ENCODE measurements around the gene AQP1.

The AQP1 gene

DNA sequence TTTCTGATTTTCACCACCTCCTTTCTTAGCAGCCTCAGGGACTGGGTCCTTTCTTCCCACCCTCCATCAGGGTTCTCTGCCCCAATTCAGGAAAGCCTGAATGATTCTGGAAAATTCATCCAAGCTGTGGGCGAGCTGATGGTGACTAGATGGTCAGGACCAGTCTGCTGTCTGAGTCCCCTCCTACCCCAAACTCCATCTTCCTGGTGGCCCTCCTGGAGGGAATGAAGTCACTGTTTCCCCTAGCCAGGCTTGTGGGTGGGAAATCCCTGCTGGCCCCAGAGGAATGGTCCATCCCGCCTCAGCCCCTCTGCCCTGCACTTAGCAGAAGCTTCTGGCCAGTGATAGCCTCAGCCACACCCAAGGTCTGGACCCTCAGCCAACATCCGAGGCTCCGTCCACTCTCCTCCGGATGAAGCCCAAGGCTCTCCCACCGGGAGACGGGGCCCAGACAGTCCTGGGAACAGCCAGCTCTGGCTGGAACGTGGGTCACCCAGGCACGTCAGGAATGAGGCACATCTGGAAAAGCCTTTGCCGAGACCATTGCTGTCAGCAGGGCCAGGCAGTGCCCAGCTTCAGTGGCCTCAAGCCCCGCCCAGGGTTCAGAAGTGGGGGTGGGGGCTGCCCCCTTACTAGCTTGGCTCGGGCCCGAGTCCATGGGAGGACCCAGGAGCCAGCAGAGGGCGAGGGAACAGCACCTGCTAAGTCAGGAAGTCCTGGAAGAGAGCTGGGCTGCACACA lies 4.0 kb upstream of the AQP1 start:
- DNase-seq: no peak

DNA sequence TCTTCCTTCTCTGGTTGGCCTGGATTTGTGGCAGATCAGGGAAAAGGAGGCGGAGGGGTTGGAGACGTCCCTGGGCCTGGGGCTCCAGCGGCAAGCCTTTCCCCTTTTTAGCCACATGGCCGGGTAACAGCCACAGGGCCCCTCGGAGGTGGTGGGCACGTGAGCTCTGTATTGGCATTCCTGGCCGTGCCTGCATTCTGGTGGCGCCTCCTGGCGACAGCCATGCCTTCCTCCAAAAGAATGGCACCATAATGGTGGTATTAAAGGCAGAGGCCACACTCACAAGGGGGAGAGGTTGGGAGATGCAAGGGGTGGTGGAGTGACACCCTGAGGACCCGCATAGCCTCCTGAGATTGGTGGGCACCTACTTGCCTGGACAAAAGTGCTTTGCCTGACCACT lies 3.0 kb upstream of the AQP1 start:
- no peak for DNase-seq

DNA sequence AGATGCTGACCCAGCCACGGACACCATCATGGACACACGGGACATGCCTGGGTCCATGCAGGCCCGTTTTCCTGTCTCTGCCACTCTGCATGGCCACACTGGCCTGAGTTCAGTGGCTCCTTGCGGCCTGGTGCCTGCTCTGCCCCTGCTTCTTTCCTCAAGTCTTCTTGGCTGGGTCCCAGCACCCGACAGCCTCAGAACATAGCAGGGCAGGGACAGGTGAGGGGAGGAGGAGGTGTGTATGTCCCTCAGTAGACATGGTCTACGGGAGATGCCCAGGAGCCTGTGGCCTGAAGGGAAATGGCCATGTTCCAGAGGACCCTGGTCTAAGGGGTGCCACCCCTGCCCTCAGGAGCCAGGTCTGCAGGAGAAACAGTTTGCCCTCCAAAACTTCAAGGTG lies 2.2 kb upstream of the AQP1 start:
- no peak for DNase-seq

DNA sequence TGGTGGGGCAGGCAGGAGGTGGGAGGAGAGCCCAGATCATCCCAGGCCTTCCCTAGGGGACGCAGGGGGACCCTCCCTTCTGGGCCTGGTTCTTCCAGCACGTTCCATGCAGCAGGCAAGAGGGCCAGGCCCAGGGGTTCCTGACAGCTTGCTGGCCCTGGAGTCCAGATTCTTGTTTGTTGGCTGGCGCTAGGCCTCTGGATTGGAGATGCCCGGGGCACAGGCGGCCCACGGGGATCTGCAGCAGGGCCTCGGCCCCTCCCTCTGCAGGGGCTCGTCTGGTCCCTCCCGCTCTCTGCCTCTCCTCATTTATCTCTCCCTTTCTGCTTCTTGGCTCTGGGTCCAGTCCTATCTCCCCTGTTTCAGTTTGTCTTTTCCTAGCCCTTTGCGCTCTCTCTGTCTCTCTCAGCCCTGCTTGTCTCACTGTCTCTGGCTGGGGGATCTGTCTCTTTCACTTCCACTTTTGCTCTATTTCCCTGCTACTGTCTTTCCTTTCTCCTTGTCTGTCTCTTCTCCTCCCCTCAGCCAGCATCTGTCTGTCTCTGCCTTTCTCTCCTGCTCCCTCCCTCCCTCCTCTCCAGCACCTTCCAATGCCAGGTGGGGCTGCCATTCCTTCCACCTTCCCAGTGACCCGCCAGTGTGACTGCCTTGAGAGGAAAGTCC lies 1.1 kb upstream of the AQP1 start:
- DNase-seq: no peak

DNA sequence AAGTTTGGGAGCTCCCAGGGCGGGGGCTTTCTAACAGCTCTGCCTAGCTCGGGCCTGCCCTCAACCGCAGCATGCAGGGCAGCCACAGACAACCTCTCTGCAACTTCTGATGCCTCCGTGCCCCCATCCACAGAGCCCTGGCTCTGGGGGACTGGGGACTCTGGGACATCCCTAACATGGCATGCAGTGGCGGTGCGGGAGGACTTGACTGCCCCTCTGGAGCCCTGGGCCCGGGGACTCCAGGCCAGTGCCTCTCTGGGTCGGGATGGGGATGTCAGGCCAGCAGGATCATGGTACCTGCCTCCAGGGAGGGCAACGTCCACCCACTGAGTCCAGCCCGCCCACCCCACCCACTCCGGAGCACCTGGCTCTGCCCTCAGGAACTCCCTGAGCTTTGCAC lies 520 bp upstream of the AQP1 start:
- DNase-seq: no peak

DNA sequence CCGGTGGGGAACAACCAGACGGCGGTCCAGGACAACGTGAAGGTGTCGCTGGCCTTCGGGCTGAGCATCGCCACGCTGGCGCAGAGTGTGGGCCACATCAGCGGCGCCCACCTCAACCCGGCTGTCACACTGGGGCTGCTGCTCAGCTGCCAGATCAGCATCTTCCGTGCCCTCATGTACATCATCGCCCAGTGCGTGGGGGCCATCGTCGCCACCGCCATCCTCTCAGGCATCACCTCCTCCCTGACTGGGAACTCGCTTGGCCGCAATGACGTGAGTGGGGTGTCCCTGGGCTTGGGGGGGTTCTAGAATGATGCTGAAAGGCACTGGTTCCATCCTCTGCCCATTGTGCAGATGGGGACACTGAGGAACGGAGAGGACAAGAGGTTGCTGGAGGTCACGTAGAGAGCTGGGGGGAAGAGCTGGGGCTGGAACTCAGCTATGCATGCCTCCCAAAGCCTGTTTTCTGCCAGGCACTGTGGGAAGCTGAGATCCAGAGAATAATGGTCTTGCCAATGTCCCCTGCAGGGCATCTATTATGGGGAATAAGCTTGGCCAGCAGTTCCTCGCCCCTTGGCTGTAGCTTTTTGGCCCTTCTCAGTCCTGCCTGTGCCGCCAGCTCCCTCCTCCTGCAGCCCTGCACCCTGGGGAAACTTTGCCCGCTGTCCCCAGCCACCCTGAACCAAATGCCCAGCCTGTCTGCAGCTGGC lies 523 bp downstream of the AQP1 start:
- DNase-seq: no peak

DNA sequence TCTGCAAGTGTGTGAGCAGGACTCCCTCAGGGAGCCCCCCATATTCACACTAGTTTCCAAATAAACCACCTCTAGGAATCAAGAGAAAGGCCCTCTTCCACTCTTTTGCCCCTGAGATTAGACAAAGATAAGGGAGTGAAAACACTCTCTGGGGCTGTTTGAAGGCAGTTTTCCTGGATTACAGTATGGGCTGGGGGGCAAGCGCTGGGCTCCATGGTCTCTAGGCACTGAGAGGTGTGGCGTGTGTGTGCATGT lies 1.0 kb downstream of the AQP1 start:
- DNase-seq: no peak

DNA sequence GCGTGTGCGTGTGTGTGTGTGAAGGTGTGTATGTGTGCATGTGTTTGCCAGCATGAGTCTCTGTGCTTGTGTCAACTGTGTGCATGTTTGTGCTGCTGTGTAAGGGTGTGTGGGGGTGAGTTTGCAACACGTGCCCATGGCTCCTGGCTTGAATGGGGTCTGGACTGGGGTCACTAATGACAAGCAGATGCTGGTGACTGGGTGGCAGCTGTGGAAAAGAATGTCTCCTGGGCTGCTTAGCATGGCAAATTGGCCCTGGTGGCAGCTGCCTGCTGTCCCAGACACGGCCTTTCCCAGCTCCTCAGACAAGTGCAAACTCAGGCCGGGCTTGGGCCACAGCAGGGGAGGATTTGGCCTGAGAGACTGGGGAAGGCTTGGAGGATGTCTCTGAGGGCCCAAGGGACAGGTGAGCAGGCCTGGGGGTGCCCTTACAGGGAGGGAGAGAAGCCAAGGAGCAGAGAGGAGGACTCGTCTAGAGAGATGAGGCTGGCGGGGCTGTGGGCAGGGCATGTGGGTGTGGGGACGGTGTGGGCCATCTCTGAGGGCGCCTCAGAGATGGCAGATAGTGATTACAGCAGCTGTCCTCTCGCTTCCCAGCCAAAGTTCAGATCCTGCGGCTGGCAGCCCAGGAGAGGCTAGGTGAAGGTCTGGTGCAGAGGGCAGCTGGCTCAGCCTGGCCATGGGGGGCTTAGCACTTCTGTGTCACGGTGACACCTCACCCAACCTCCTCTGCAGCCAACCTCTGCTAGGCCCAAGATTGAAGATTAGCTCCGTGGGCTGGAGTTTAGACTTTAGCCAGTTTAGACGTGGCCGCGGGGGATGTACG lies 1.5 kb downstream of the AQP1 start:
- no peak for DNase-seq

DNA sequence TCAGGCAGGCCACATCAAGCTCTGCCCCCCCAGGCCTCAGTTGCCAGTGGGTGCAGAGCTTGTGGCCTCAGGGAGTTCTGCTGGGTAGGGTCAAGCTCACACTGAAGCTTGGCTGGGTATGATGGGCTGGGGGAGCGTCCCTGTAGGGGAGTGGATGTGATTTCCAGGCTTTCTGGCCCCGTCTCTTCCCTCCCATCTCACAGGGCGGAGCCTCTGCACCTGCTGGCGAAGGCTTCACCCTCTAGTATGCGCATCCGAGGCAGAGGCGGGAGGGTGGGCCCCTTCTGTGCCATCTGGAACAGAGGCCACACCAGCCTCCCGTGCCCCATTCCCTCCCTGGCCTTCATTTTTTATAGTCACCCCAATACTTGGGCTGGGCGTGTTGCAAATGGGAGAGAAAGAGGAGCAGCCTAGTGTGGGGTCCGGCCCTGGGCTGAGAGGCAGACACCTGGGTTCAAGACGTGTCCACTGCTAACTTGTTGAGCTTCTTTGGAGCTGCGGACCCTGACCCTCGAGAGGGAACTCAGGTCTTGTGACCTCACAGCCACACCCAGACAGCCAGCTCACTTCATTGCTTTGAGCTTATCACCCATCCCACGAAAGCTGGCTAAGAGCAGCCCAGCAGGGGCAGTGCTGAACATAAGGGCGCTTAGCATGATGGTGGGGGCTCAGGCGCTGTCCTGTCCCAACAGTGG lies 2.3 kb downstream of the AQP1 start:
- DNase-seq: no peak

DNA sequence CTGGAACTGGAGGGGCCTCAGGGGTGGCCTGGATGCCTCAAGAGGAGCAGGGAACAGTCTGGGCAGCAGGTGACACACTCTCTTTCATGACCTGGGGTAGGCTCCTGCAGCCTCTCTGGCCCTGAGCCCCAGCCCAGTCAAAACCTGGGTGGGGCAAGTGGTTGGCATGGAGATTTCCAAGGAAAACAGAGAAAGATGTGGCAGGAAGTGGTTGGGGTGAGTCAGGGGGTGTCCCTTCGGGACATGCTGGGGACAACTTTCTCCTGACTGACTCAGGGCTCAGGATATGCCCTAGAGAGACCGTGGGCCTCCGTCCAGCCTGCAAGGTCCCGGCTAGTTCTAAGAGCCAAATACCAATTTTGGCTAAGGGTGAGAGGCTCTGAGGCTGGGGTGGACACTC lies 2.9 kb downstream of the AQP1 start:
- no peak for DNase-seq

DNA sequence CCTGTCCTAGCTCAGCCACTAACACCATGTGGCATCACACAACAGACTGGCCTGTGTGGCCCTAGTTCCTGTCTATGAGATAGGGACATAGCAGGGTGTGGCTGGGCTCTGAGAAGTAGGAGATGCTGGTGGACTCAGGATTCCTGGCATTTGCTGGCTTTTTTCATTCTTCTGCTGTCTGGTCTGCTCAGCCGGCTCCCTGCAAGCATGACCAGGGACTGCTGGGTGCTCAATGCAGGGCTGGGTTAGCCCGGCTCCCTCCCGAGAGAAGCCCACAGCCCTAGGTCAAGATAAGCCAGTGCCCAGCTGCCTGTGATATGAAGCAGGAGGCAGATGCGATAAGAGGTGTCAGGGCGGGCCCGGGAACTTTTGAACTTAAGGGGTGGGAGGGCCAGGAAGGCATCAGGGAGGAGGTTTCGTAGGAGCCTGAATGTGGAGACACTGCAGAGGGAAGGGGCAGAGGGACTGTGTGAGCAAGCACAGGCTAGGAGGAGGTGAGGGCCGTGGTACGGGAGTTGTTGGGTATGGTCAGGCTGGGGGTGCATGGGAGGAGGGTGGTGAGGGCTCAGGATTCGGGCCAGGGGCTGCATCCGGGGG lies 3.5 kb downstream of the AQP1 start:
- DNase-seq: no peak

DNA sequence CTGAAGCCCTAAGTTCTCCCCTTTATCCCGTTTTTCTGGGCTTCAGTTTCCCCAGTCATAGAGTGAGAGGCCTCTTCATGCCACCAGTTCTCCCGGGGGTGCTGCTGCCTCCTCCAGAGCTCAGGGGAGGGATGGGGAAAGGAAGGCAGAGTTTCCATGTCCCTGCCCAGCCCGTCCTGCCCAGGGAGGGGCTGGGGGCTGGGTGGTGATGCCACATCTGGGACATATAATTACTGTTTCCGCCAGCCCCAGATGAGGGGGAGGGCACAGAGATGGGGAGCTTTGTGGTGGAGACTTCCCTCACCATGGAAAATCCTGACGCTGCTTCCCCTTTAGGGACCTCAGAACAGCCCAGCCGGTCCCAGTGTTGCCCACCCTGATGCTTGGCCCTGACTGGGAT lies 4.1 kb downstream of the AQP1 start:
- no peak for DNase-seq

DNA sequence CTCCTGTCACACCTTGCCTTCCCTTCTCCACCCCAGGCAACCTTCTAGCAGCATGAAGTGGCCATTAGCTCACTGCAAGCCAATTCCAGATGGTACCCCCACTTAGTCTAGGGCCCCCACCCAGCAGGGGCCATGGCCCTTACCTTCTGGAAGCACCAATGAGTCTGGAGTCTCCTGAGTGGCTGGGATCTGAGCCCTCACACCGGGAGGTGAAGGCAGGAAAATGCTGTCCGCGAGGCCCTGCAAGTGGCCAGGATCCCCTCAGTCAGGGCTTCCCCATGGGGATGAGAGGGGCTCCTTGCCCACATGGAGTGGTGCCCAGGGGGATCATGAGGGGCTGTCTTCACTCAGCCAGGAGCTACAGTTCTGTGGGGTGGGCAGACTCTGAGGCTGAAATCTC lies 4.6 kb downstream of the AQP1 start:
- no peak for DNase-seq

DNA sequence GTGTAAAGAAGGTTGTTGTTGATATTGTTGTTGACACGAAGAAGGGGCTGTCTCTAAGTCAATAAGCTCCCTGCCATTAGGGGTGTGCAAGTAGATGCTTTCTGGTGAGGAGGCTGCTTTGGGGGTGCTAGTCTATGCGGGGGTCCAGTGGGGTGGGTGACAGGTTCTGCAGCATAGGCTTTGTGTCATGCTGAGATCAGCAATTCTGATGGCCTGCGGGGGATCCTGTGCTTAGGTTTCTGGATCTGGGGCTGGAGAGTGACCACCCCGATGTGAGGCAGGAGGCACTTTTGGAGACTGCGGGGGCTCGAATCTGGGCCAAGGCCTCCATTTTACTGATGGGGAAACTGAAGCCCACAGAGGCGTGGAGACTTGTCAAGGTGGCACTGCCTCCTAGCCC lies 5.1 kb downstream of the AQP1 start:
- no peak for DNase-seq

DNA sequence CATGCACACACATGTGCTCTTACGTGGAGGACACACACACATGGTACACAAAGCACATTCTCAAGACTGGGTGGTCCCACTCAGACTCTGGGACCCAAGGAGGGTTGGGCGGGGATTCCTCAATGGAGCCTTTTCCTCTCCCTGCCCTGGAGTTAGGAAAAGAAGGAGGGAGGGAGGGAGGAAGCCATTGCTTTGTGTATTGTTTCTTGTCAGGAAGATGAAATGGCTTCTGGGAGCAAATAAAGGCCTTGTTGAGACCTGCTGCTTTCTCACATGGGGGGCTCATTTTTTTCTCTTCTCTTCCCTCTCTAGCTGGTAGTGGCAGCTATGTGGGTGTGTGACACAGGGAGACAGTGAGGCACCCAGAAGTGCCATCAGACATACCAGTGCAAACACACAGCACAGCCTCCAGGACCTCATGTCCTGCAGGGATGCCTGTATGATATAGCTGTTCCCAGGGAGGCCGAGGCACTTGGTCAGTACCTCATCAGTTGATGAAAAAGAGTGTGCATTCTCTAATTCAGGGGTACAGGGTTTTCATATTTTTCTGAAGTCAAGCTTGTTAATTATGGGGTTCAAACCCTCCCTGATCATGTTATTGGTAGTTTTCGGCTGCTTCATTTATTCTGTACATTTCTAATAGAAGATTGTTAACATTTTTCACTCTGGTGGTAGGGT lies 5.7 kb downstream of the AQP1 start:
- DNase-seq: no peak

DNA sequence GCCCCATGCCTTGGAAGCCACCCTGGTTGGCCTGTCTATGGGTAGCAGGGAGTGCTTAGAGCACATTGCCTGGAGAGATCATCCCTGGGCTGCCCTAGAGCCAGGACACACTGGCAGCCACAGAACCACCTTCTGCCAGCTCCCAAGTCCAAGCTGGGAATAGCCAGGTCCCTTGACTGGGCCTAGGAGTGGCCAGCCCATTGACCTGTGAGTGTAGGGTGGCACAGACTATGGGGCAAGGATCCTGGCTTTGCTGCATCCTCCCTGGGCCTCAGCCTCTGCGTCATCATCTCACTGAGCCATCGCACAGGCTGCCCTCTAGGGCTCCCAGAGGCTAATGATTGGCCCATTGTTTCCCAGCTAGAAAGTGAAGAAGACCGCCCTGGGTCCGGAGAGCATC lies 7.0 kb downstream of the AQP1 start:
- DNase-seq: no peak

DNA sequence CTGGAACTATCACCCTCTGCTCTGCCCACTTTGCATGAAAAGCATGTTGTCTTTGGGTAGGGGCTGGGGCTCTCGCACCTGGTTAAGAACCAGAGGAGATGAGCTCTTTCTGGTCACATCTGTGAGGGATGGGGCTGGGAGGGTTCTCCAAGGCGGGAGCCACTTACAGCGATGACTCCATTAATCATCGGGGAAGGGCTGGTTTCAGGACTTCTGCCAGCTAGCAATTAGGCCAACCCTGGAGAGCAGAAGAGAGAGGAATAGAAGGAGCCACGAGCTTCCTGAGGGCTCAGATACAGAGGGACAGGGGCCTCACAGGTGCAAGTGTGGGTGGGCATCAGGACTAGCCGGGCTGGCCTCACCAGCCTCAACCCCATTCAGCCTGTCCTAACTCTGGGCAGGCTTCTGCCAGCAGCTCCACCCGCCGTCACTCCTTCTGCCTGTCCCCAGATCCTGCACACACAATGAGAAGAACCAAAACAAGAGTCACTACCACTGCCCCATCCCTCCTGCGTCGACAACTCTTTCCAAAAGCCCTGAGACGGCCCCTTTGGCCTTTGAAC lies 8.4 kb downstream of the AQP1 start:
- DNase-seq: no peak

DNA sequence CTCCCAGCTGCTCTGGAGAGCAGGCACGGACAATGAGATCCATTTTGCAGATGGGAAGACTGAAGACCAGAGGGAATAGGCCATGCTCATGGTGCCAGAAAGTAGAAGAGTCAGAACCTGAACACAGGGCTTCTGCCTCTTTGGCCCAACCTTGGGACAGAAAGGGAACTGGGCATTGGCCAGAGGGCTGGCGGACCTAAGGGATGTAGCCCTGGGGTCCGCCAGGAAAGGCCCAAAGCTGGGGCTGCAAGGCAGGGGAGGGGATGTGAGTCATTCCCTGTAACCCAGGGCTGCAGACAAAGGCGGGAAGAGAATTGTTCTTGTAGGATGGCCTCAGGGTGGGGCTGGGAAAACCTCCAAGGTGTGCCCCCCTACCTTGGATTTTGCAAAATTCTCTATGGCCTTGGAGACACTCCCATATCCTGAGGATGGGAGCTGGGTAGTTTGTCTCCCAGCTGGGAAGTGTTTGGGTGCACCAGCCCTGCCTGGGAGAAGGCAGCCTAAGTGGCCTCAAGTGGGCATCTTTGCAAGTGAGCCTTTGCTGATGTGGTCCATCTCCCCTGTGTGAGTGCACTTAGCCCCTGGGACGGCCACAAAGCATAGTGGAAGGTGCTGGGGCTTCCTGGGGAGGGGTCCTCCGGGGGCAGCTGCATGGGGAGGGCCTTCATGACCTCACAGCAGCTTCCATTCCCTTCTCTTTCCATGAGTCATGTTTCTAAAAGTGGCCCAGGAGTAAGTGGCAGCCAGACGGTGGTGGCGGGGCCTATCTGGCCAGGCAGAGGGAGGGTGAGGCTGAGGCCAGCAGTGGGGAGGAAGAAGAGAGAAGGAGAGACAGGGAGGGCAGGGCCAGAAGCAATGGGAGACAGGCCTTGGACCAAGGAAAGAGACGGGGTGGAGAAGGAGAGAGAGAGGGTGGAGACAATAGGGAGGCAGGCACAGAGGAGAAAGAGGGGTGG lies 9.2 kb downstream of the AQP1 start:
- no peak for DNase-seq

DNA sequence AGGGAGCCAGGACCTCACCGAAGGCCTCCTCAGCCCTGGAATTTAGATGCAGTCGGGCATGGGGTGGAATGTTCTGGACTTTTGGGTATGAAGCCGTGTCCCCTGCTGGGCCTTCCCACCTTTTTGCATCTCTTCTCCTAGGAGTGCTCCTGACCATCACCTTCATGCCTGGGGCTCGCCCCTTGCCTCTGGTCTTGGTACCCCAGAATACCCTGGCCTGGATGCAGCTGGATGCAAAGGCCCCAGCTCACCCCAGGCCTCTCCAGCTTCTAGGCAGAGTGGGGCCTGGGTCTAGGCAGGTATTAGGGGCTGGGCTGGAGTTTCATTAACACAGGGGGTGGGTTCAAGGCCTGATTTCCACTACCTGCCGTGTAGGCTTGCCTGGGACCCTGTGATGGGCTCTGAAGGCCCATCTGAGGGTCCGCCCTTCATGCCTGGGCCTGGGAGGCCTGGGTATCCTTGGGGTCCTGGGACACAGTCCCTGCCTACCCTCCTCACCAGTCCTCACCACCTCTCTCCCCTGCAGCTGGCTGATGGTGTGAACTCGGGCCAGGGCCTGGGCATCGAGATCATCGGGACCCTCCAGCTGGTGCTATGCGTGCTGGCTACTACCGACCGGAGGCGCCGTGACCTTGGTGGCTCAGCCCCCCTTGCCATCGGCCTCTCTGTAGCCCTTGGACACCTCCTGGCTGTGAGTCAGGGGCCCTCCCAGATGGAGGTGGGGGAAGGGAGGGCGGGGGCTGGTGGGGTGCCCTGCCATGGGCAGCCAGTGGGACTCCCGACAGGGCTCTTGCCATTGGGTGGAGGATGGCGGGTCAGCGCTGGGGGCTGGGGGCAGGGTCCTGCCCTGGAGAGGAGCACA lies 10.1 kb downstream of the AQP1 start:
- DNase-seq: no peak

DNA sequence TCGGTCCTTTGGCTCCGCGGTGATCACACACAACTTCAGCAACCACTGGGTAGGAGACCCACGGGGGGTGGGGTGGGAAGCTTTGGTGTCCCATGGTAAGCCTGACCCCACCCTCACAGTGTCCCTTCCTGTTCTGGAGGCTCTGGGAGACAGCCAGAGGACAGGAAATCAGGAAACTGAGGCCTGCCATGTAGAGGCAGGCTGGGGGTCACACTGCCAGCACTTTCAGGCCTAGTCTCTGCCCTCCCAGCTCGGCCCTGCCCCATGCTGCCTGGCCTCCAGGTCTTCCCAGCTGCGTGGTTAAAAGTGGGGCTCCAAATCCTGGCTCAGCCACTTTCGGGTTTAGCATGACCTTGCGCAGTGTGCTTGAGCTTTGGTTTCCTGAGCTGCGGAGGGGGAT lies 10.9 kb downstream of the AQP1 start:
- no peak for DNase-seq

All from stimulated activated CD4-positive, alpha-beta T cell treated with anti-CD3 and anti-CD28 coated beads, Interleukin-1b, Interleukin-23, amount 100 ng/mL, for 48 hours (primary cell).